Osteoblast (primary cell): ENCODE data around the gene GLCCI1. TPM values are rescaled to one million over a fixed set of nuclear protein-coding genes. Genes with fewer than 3 reads are reported as not detected.

ENCODE experiments used
- DNase-seq: peaks from one replicate; pipeline ENCODE4 v3.0.0; 2011; ENCODE audit warnings: low spot score, mixed read lengths; ENCODE audit not compliant: insufficient read length; ENCODE audit errors: missing footprints
- H2AFZ ChIP-seq: 2 replicates; pipeline ENCODE4 v1.6.0; 2011; ENCODE audit warnings: mild to moderate bottlenecking, low read length
- H3K27ac ChIP-seq: 2 replicates; pipeline ENCODE4 v1.5.1; 2011; ENCODE audit warnings: mild to moderate bottlenecking, low read depth, low read length, moderate library complexity
- H3K27me3 ChIP-seq: 2 replicates; pipeline ENCODE4 v1.6.0; 2012; ENCODE audit warnings: mild to moderate bottlenecking, control low read depth, inconsistent platforms, low read length, moderate library complexity; ENCODE audit not compliant: insufficient read depth
- H3K36me3 ChIP-seq: 2 replicates; pipeline ENCODE4 v1.5.1; 2011; ENCODE audit warnings: mild to moderate bottlenecking, low read length, control low read depth, moderate library complexity; ENCODE audit not compliant: insufficient read depth
- H3K4me1 ChIP-seq: 2 replicates; pipeline ENCODE4 v1.5.1; 2011; ENCODE audit warnings: mild to moderate bottlenecking, low read length, control low read depth, moderate library complexity; ENCODE audit not compliant: insufficient read depth
- H3K4me2 ChIP-seq: 2 replicates; pipeline ENCODE4 v1.6.0; 2011; ENCODE audit warnings: mild to moderate bottlenecking, low read length; ENCODE audit not compliant: insufficient read depth
- H3K4me3 ChIP-seq: fragments of 200-600 bp; sonication (generic); 3 replicates; pipeline ENCODE4 v1.5.1; 2012; ENCODE audit warnings: mild to moderate bottlenecking, low read length, inconsistent platforms; ENCODE audit not compliant: insufficient read depth
- H3K79me2 ChIP-seq: 2 replicates; pipeline ENCODE4 v1.6.0; 2012; ENCODE audit warnings: mild to moderate bottlenecking, low read length, control low read depth, inconsistent platforms; ENCODE audit not compliant: insufficient read depth
- H3K9me3 ChIP-seq: 2 replicates; pipeline ENCODE4 v1.5.1; 2011; ENCODE audit warnings: low read depth, low read length, control low read depth
- H4K20me1 ChIP-seq: 2 replicates; pipeline ENCODE4 v1.6.0; 2012; ENCODE audit warnings: mild to moderate bottlenecking, low read length, control low read depth; ENCODE audit not compliant: insufficient read depth
- CTCF ChIP-seq: IDR thresholded peaks from 2 replicates; pipeline ENCODE4 v1.5.1; 2011; ENCODE audit warnings: mild to moderate bottlenecking, low read depth, low read length, moderate library complexity; ENCODE audit errors: extremely low read depth
- total RNA-seq: library from RNA; depleted of rRNA; stranded (reverse); fragments of >200 nt; gene quantifications from 2 replicates; pipeline ENCODE4 v1.2.3, GENCODE V29; 2012

The GLCCI1 gene
- total RNA-seq, 1 donor = 10.1 TPM

- Histone ChIP-seq H3K9me3 (no peaks in the 10 kb centered on the region), H3K4me2 (no peak overlapping the region), H3K27ac (no peak overlapping the region), H3K79me2 (no peaks in the 10 kb centered on the region), H3K27me3 (no peaks in the 10 kb centered on the region), H3K4me3 (no peak overlapping the region), H4K20me1 (no peaks in the 10 kb centered on the region), H3K4me1 (no peaks in the 10 kb centered on the region), H3K36me3 (no peaks in the 10 kb centered on the region), H2AFZ (no peak overlapping the region)
- no peak for TF ChIP-seq CTCF
- no peak for DNase-seq
These were observed 116.8 kb downstream of the GLCCI1 start for GRCh38 chr7:8085420-8085819.

- H4K20me1 ChIP-seq = no peaks in the 10 kb centered on the region
- no peak for DNase-seq
- H3K79me2 ChIP-seq = no peaks in the 10 kb centered on the region
- H3K4me1 ChIP-seq = no peaks in the 10 kb centered on the region
- no peaks in the 10 kb centered on the region for H3K36me3 ChIP-seq
- H3K4me3 ChIP-seq = no peak overlapping the region
- no peaks in the 10 kb centered on the region for H3K9me3 ChIP-seq
- H3K27ac ChIP-seq = no peak overlapping the region
- TF ChIP-seq CTCF = no peak
- no peaks in the 10 kb centered on the region for H3K27me3 ChIP-seq
- no peak overlapping the region for H2AFZ ChIP-seq
- no peak overlapping the region for H3K4me2 ChIP-seq
These were observed 117.6 kb downstream of the GLCCI1 start for GRCh38 chr7:8086239-8086638.

GRCh38 chr7:8089036-8089780 is 120.6 kb downstream of the GLCCI1 start:
- H2AFZ ChIP-seq = no peak overlapping the region
- no peak for DNase-seq
- no peaks in the 10 kb centered on the region for H3K79me2 ChIP-seq
- H4K20me1 ChIP-seq = no peaks in the 10 kb centered on the region
- H3K9me3 ChIP-seq = no peaks in the 10 kb centered on the region
- no peaks in the 10 kb centered on the region for H3K36me3 ChIP-seq
- H3K27me3 ChIP-seq = no peaks in the 10 kb centered on the region
- no peak for TF ChIP-seq CTCF
- H3K4me2 ChIP-seq = no peak overlapping the region
- no peaks in the 10 kb centered on the region for H3K4me1 ChIP-seq
- H3K27ac ChIP-seq = no peak overlapping the region
- H3K4me3 ChIP-seq = no peak overlapping the region

- no peaks in the 10 kb centered on the region for H3K79me2 ChIP-seq
- no peak overlapping the region for H3K27ac ChIP-seq
- no peak overlapping the region for H2AFZ ChIP-seq
- no peak for TF ChIP-seq CTCF
- H4K20me1 ChIP-seq = no peaks in the 10 kb centered on the region
- H3K4me3 ChIP-seq = no peak overlapping the region
- H3K27me3 ChIP-seq = no peaks in the 10 kb centered on the region
- no peak for DNase-seq
- no peaks in the 10 kb centered on the region for H3K36me3 ChIP-seq
- no peak overlapping the region for H3K4me2 ChIP-seq
- H3K9me3 ChIP-seq = no peaks in the 10 kb centered on the region
- no peaks in the 10 kb centered on the region for H3K4me1 ChIP-seq
These were observed 123.5 kb downstream of the GLCCI1 start for GRCh38 chr7:8092140-8092539.
